Measurements from ENCODE around the gene TTC7B.

DNA sequence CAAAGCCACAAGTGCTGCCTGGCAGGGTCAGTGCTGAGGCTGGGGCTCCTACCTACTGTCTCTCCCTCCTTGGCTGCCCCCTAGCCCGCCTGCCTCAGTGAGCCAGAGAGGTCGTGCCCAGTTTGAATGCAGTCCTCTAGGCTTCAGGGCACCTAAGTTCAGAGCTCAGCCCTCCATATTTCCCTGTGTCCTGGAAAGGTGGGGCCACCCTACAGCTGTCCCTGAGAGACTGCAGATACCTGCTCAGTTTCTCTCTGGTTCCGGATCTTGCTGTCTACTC, 276.8 kb downstream of the TTC7B start:
- no peak for TF ChIP-seq POLR2AphosphoS5 (IDR thresholded peaks at IDR 0.05)
- no peak for TF ChIP-seq EP300 (IDR thresholded peaks at IDR 0.05)
- TF ChIP-seq, protein P1, sequence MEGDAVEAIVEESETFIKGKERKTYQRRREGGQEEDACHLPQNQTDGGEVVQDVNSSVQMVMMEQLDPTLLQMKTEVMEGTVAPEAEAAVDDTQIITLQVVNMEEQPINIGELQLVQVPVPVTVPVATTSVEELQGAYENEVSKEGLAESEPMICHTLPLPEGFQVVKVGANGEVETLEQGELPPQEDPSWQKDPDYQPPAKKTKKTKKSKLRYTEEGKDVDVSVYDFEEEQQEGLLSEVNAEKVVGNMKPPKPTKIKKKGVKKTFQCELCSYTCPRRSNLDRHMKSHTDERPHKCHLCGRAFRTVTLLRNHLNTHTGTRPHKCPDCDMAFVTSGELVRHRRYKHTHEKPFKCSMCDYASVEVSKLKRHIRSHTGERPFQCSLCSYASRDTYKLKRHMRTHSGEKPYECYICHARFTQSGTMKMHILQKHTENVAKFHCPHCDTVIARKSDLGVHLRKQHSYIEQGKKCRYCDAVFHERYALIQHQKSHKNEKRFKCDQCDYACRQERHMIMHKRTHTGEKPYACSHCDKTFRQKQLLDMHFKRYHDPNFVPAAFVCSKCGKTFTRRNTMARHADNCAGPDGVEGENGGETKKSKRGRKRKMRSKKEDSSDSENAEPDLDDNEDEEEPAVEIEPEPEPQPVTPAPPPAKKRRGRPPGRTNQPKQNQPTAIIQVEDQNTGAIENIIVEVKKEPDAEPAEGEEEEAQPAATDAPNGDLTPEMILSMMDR (IDR thresholded peaks at IDR 0.05): no peak
